Gastrocnemius medialis (tissue), 4 donors: ENCODE results near the gene JAG2.

Experiments used
- CTCF ChIP-seq, 5 experiments: fragments of 450-650 bp in 3 of 5; fragments of 200-600 bp in 2 of 5; sonication (generic) in 2 of 5; IDR thresholded peaks in 4 of 5; conservative IDR thresholded peaks in 1 of 5; 1 replicate in 4 of 5; 2 replicates in 1 of 5; pipeline ENCODE4 v1.5.1; 2016 to 2019; ENCODE audit warnings: antibody characterized with exemption in 5 of 5, mild to moderate bottlenecking in 3 of 5, moderate library complexity in 3 of 5
- POLR2A ChIP-seq, 2 donors: fragments of 450-650 bp; IDR thresholded peaks; one replicate each; pipeline ENCODE4 v1.6.1; 2017; ENCODE audit warnings: antibody characterized with exemption in 2 of 2, mild to moderate bottlenecking in 2 of 2, moderate library complexity in 2 of 2

GRCh38 chr14:105209646-105210045 is 41.1 kb upstream of the JAG2 start:
- TF ChIP-seq POLR2A (IDR thresholded peaks at IDR 0.05) (no peak), CTCF (IDR thresholded peaks at IDR 0.05 in 4 of 5, conservative IDR thresholded peaks at IDR 0.05 in 1 of 5) (no peak)
